Esophagus squamous epithelium (tissue), 5 donors: ENCODE measurements around the gene MICAL1. TPM values are rescaled to one million over a fixed set of nuclear protein-coding genes. Genes with fewer than 3 reads are reported as not detected.

Experiments used
- DNase-seq: peaks from one replicate; lab custom pipeline; 2025; lab: John Stamatoyannopoulos, UW
- H3K27ac ChIP-seq, 4 donors: fragments of 200-600 bp; sonication (generic); one replicate each; pipeline ENCODE4 v1.5.1; 2016 to 2019; ENCODE audit warnings: mild to moderate bottlenecking in 1 of 4
- H3K27me3 ChIP-seq, 4 donors: fragments of 200-600 bp; sonication (generic); 1 replicate in 3 of 4; 2 replicates in 1 of 4; pipeline versions ENCODE4 v1.5.1 to v1.6.0; 2017 to 2021; ENCODE audit warnings: antibody characterized with exemption in 1 of 4
- H3K36me3 ChIP-seq, 3 donors: fragments of 200-600 bp; sonication (generic); one replicate each; pipeline ENCODE4 v1.5.1; 2016 to 2019
- H3K4me1 ChIP-seq, 3 donors: fragments of 200-600 bp; sonication (generic); one replicate each; pipeline ENCODE4 v1.5.1; 2017 to 2019
- H3K4me3 ChIP-seq, 4 donors: fragments of 200-600 bp; sonication (generic); 1 replicate in 3 of 4; 2 replicates in 1 of 4; pipeline ENCODE4 v1.5.1; 2016 to 2019; ENCODE audit warnings: mild to moderate bottlenecking in 2 of 4, moderate library complexity in 1 of 4
- H3K9me3 ChIP-seq, 3 donors: fragments of 200-600 bp; sonication (generic); one replicate each; pipeline ENCODE4 v1.5.1; 2016 to 2019
- POLR2A ChIP-seq, 4 donors: fragments of 450-650 bp; IDR thresholded peaks; one replicate each; pipeline ENCODE4 v1.6.1; 2017; ENCODE audit warnings: antibody characterized with exemption in 4 of 4, mild to moderate bottlenecking in 4 of 4, moderate library complexity in 3 of 4
- WGBS, 2 donors: methylation state at CpG; one replicate each; pipeline ENCODE4 v1.1.5; 2018; 5-methylcytosine and 5-hydroxymethylcytosine counted together
- intact Hi-C: fragments of 100-400 bp; cut with DNase I; formaldehyde crosslinking; loops from one replicate; pipeline ENCODE4 v1.15.0; 2022
- total RNA-seq, 4 donors: library from RNA; depleted of rRNA; stranded (reverse); fragments of >200 nt; gene quantifications; one replicate each; pipeline ENCODE4 v1.1.0, GENCODE V29; 2016
- TF ChIP-seq, protein P1 (sequence below), 6 experiments: fragments of 450-650 bp in 4 of 6; fragments of 200-600 bp in 2 of 6; sonication (generic) in 2 of 6; IDR thresholded peaks; one replicate each; pipeline ENCODE4 v1.5.1; 2016 to 2019; ENCODE audit warnings: antibody characterized with exemption in 6 of 6, mild to moderate bottlenecking in 4 of 6, moderate library complexity in 4 of 6
- donor health status: DM: yes; HTN: yes; CAD: no.

MICAL1 gene
- total RNA-seq, 4 donors from 2014 or later: 11.9 to 20.0 (median 12.6) TPM

DNA sequence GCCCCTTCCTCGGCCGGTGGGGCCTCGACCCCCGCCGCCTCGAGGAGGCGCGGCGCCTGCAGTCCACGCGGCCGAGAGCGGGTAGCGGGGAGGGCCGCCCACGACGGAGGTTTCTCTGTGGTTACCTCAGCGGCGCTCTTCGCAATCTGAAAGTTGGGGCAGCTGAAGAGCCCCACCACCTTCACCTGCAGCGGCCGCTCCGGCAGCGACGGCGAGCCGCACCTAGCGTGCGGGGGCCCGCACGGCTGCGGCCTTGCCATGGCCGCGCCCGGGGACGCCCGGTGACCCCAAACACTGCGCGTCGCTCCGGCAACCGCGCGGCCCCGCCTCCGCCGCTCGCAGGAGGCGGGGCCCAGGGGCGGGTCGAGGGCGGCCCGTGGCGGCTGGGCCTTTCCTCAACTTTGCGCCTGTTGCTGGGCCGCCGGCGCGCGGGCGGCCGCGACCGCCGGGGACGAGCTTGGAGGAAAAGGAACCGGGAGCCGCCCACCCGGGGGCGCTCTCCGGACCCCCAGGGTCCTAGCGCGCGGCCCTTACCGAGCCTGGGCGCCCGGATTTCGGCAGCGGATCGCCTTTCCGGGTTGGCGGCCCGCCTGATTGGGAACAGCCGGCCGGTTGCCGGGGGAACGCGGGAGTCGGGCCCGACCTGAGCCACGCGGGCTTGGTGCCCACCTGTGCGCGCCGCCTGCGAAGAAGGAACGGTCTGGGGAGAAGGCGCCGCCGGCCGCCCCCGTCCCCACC lies 15.1 kb downstream of the MICAL1 start, which contains the start of the genes PPIL6 and SMPD2:
Gene PPIL6 (minus strand): TSS at position 298 of the 738 bp plus-strand sequence. CDS start 38 bp downstream, at position 260.
Gene SMPD2 (plus strand): TSS at position 394 of the 738 bp plus-strand sequence. CDS start 398 bp downstream, outside the sequence.
- TF ChIP-seq, protein P1, sequence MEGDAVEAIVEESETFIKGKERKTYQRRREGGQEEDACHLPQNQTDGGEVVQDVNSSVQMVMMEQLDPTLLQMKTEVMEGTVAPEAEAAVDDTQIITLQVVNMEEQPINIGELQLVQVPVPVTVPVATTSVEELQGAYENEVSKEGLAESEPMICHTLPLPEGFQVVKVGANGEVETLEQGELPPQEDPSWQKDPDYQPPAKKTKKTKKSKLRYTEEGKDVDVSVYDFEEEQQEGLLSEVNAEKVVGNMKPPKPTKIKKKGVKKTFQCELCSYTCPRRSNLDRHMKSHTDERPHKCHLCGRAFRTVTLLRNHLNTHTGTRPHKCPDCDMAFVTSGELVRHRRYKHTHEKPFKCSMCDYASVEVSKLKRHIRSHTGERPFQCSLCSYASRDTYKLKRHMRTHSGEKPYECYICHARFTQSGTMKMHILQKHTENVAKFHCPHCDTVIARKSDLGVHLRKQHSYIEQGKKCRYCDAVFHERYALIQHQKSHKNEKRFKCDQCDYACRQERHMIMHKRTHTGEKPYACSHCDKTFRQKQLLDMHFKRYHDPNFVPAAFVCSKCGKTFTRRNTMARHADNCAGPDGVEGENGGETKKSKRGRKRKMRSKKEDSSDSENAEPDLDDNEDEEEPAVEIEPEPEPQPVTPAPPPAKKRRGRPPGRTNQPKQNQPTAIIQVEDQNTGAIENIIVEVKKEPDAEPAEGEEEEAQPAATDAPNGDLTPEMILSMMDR (IDR thresholded peaks at IDR 0.05): peak in 2 of 6 experiments; percentile 16 to 21
- TF ChIP-seq POLR2A (IDR thresholded peaks at IDR 0.05): peak in 2 of 4 donors; percentile 27 to 59
- peak; percentile 26 for DNase-seq
- H3K4me3 ChIP-seq: peak within 1 kb of the TSS; percentile 66 to 92 (median 81)
- H3K27me3 ChIP-seq: no peaks in the 10 kb centered on the region
- H3K27ac ChIP-seq: peak within 1 kb of the TSS; percentile 85 to 92 (median 88)
- no peaks in the 10 kb centered on the region for H3K9me3 ChIP-seq
- peaks cover 0 to 31% (median 11%) of the 10 kb centered on the region in 3 donors for H3K36me3 ChIP-seq
- intact Hi-C loops: no loop called here
- 0% methylated on average over 11 of the region's 102 CpGs; no CpG with 5 or more reads in 1 of the 2 donors for WGBS, 2 donors
- H3K4me1 ChIP-seq: peaks cover 9 to 55% (median 19%) of the 10 kb centered on the region in 3 donors

DNA sequence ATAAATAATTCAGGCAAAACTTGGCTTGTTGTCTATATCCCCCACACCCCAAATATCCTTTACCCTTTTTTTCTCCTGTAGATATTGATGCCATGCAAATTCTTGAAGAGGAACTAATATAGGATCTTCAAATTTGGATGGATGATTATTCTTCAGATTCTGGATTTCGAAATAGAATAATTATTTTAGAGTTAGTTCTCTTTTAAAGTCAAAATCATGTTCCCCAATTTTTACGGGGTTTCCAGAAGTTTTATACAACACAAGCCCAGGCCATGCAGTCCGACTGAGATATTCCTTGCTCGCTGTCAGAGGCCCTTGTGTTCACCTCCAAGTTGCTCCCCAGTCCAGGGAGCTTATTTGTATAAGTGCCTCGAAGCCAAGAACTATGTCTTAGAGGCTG lies 19.5 kb downstream of the MICAL1 start:
- Histone ChIP-seq H3K27ac (no peak overlapping the region), H3K27me3 (no peaks in the 10 kb centered on the region), H3K4me1 (peaks cover 1 to 21% (median 7%) of the 10 kb centered on the region in 3 donors), H3K36me3 (no peaks in the 10 kb centered on the region), H3K4me3 (no peak overlapping the region), H3K9me3 (no peaks in the 10 kb centered on the region)
- 86 to 89% methylated on average over 4 to 5 of the region's 5 CpGs for WGBS, 2 donors
- intact Hi-C loops: no loop called here
- DNase-seq: no peak
- TF ChIP-seq, protein P1 (IDR thresholded peaks at IDR 0.05): no peak
- TF ChIP-seq POLR2A (IDR thresholded peaks at IDR 0.05): no peak

DNA sequence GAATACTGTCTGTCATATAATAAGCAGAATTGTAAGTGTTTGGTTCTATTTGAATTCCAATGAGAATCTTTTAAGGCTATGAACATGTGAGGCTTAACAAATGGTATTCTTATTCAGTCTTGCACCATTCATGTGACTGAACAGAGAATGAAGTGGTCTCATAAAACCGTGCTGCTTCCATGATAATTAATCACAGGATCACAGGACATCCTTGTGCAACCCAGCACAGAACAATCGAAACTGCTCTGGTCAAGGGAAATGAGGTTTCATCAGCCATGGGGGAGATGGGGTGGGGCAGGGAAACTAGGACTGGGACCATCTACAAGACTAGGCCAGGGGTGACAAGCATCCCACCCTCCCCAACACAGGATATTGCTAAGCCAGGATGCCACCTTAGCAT lies 21.1 kb downstream of the MICAL1 start:
- H3K27ac ChIP-seq: no peak overlapping the region
- no peaks in the 10 kb centered on the region for H3K9me3 ChIP-seq
- no peaks in the 10 kb centered on the region for H3K27me3 ChIP-seq
- H3K36me3 ChIP-seq: no peaks in the 10 kb centered on the region
- no peak for DNase-seq
- no peak overlapping the region for H3K4me3 ChIP-seq
- no peak for TF ChIP-seq POLR2A (IDR thresholded peaks at IDR 0.05)
- TF ChIP-seq, protein P1 (IDR thresholded peaks at IDR 0.05): no peak
- peaks cover 0 to 13% (median 4%) of the 10 kb centered on the region in 3 donors for H3K4me1 ChIP-seq
- intact Hi-C loops: no loop called here
- 45 to 66% methylated on average over 2 of the region's 2 CpGs for WGBS, 2 donors

DNA sequence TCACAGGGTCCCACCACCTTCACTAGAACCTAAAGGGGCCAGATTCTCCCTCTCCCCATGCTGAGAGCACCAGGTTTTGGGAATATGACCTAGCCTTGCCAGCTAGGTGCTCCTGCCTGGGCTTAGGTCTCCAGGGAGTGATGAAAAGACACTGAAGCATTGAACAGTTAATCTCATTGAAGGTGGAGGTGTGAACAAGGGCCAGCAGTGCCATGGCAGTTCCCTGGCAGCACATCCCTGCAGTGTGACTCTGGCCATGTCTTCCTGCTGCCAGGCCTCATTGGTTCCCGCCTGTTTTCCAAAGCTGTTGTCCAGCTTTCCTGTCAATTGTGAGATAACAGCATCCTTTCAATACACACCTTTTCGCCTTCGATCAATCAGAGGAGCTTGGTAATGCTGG lies 26.1 kb downstream of the MICAL1 start:
- H3K9me3 ChIP-seq: no peaks in the 10 kb centered on the region
- DNase-seq: no peak
- no peak overlapping the region for H3K4me3 ChIP-seq
- WGBS, 2 donors: 95 to 97% methylated on average over 3 of the region's 3 CpGs
- intact Hi-C loops: no loop called here
- no peaks in the 10 kb centered on the region for H3K36me3 ChIP-seq
- no peak overlapping the region for H3K27ac ChIP-seq
- H3K4me1 ChIP-seq: peaks cover 0 to 13% (median 0%) of the 10 kb centered on the region in 3 donors
- H3K27me3 ChIP-seq: no peaks in the 10 kb centered on the region
- TF ChIP-seq, protein P1 (IDR thresholded peaks at IDR 0.05): no peak
- no peak for TF ChIP-seq POLR2A (IDR thresholded peaks at IDR 0.05)

DNA sequence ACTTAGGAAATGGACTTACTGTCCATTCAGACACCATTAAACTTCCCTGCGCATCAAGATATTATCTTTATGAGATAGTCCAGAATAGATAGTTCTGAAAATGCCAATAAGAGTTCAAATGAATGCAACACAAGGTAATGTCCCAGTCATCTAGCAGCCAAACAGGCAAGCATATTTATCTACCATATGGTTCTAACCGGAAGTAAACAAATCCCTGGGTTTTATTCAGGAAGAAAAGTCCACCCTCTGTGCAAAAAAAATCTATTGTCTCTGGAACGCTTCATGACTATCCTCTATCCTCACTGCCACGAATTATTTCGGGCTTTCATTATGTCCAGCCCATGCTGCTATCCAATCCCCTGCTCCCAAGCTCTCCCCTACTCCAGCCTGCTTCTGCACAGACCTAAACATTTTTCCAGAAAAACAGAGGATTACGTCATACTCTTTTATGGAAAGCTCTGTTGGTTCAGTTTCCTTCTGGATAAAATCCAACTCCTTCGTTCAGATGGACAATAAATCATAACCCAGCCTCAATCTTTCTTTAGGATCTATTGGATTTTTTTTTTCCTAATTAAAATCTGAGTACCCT lies 26.6 kb downstream of the MICAL1 start:
- 32 to 53% methylated on average over 7 of the region's 7 CpGs for WGBS, 2 donors
- Histone ChIP-seq H3K27me3 (no peaks in the 10 kb centered on the region), H3K27ac (no peak overlapping the region), H3K9me3 (no peaks in the 10 kb centered on the region), H3K4me3 (no peak overlapping the region), H3K36me3 (no peaks in the 10 kb centered on the region), H3K4me1 (peaks cover 0 to 13% (median 0%) of the 10 kb centered on the region in 3 donors)
- intact Hi-C loops: no loop called here
- TF ChIP-seq POLR2A (IDR thresholded peaks at IDR 0.05): no peak
- TF ChIP-seq, protein P1 (IDR thresholded peaks at IDR 0.05): no peak
- no peak for DNase-seq
